Epithelial cell of esophagus (primary cell): ENCODE data around the gene S100A10.

ENCODE experiments used
- DNase-seq: peaks from one replicate; pipeline ENCODE4 v3.0.0; 2010; ENCODE audit warnings: low read depth
- H3K4me3 ChIP-seq: 2 replicates; pipeline ENCODE4 v1.5.1; 2011; ENCODE audit warnings: mild to moderate bottlenecking, low read length, control low read depth
- CTCF ChIP-seq: IDR thresholded peaks from 2 replicates; pipeline ENCODE4 v1.5.1; 2011; ENCODE audit warnings: low read depth, mild to moderate bottlenecking, low read length, control low read depth, inconsistent platforms; ENCODE audit not compliant: insufficient read depth; ENCODE audit errors: missing control alignments

Gene S100A10

GRCh38 chr1:151956957-151957497, 36.6 kb downstream of the S100A10 start:
- no peak for DNase-seq
- no peak for TF ChIP-seq CTCF
- H3K4me3 ChIP-seq: no peak overlapping the region

- no peak overlapping the region for H3K4me3 ChIP-seq
- no peak for DNase-seq
Observed at GRCh38 chr1:151953409-151954094, 40.1 kb downstream of the S100A10 start.

GRCh38 chr1:151952811-151953210, 40.8 kb downstream of the S100A10 start:
- no peak for DNase-seq
- no peak for TF ChIP-seq CTCF
- H3K4me3 ChIP-seq: no peak overlapping the region

More at GRCh38 chr1:151953409-151954094, 40.1 kb downstream of the S100A10 start:
- no peak for TF ChIP-seq CTCF

GRCh38 chr1:151949371-151950193, 44.1 kb downstream of the S100A10 start:
- DNase-seq: no peak
- TF ChIP-seq CTCF: no peak
- no peak overlapping the region for H3K4me3 ChIP-seq

GRCh38 chr1:151948506-151948905, 45.2 kb downstream of the S100A10 start:
- TF ChIP-seq CTCF: no peak
- H3K4me3 ChIP-seq: no peak overlapping the region
- no peak for DNase-seq

- peak; percentile 60 for DNase-seq
- no peak for TF ChIP-seq CTCF
- no peak overlapping the region for H3K4me3 ChIP-seq
Observed at GRCh38 chr1:151947140-151947539, 46.5 kb downstream of the S100A10 start.
